ENCODE data around the gene COL12A1. TPM values are rescaled to one million over a fixed set of nuclear protein-coding genes. Genes with fewer than 3 reads are reported as not detected.

COL12A1 gene
- total RNA-seq, 3 donors from 2014 or later: 90.9 to 441 (median 281) TPM

DNA sequence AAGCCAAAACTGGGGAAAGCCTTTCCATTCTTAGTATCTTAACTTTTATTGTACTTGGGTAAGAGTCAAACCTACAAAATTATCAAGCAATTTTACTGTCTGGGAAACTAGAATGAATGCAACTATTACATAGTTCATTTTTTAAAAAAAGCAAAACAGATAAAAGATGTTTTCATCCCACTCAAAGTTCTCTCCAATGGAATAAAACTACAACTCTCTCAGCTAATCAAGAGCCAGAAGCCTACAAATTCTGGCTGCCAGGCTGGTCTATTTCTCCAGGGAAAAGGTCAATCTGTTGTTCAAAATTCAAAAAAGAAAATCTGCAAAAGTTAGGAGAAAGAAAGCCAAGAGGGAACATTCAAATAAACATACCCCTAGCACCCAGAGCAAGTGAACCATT lies 56.2 kb downstream of the COL12A1 start:
- no peaks in the 10 kb centered on the region for H3K36me3 ChIP-seq
- no peaks in the 10 kb centered on the region for H3K9me3 ChIP-seq
- TF ChIP-seq, protein P1, sequence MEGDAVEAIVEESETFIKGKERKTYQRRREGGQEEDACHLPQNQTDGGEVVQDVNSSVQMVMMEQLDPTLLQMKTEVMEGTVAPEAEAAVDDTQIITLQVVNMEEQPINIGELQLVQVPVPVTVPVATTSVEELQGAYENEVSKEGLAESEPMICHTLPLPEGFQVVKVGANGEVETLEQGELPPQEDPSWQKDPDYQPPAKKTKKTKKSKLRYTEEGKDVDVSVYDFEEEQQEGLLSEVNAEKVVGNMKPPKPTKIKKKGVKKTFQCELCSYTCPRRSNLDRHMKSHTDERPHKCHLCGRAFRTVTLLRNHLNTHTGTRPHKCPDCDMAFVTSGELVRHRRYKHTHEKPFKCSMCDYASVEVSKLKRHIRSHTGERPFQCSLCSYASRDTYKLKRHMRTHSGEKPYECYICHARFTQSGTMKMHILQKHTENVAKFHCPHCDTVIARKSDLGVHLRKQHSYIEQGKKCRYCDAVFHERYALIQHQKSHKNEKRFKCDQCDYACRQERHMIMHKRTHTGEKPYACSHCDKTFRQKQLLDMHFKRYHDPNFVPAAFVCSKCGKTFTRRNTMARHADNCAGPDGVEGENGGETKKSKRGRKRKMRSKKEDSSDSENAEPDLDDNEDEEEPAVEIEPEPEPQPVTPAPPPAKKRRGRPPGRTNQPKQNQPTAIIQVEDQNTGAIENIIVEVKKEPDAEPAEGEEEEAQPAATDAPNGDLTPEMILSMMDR (IDR thresholded peaks at IDR 0.05): no peak
- TF ChIP-seq POLR2A (IDR thresholded peaks at IDR 0.05) (no peak), POLR2AphosphoS5 (IDR thresholded peaks at IDR 0.05) (no peak)
- DNase-seq (ENCODE audit: low spot score in 2 of 2): no peak
- no peaks in the 10 kb centered on the region for H3K4me1 ChIP-seq
- no peaks in the 10 kb centered on the region for H3K27me3 ChIP-seq
- H3K4me3 ChIP-seq: no peak overlapping the region
- intact Hi-C loops (cut with DNase I; ENCODE audit: low total_unique reads): no loop called here
- H3K27ac ChIP-seq: no peak overlapping the region

DNA sequence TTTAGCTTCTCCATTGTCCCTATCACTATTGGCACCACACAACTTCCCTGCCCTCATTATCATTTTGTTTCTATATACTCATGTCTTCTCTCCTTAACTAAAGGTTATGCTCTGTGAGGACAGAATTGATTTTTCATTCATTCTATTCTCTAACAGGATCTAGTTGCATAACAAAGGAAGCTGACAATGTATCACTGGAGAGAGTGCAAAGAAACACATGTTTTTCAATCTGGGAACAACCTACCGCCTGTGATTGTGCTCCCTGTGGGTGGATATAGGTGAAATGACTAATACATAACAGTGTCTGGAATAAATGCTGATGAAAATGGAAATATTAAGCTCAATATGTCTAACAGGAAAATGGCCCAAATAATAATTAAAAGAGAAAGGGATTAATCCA lies 56.6 kb downstream of the COL12A1 start:
- TF ChIP-seq, protein P1 (IDR thresholded peaks at IDR 0.05): no peak
- TF ChIP-seq POLR2A (IDR thresholded peaks at IDR 0.05) (no peak), POLR2AphosphoS5 (IDR thresholded peaks at IDR 0.05) (no peak)
- no peak overlapping the region for H3K27ac ChIP-seq
- intact Hi-C loops (cut with DNase I; ENCODE audit: low total_unique reads): no loop called here
- no peak overlapping the region for H3K4me3 ChIP-seq
- H3K9me3 ChIP-seq: no peaks in the 10 kb centered on the region
- no peaks in the 10 kb centered on the region for H3K36me3 ChIP-seq
- H3K27me3 ChIP-seq: no peaks in the 10 kb centered on the region
- no peaks in the 10 kb centered on the region for H3K4me1 ChIP-seq
- no peak for DNase-seq (ENCODE audit: low spot score in 2 of 2)

DNA sequence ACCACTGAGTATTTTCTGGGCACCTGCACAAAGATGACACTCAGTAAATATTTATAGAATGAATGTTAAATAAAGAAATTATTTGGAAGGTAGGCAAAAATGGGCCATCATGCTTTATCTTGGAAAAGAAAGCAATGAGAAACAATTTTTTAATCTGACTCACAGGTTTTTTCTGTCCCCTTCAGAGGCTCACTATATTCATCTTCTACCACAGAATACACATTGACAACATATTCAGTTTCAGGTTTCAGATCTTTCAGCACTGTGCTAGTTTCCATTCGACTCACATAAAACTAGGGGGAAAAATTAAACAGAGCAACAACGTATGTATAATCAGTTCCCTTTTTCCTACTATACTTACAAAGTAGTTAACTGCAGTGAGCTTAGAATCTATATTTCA lies 58.3 kb downstream of the COL12A1 start:
- Histone ChIP-seq H3K4me1 (no peaks in the 10 kb centered on the region), H3K4me3 (no peak overlapping the region), H3K27me3 (no peaks in the 10 kb centered on the region), H3K36me3 (no peaks in the 10 kb centered on the region), H3K27ac (no peak overlapping the region), H3K9me3 (no peaks in the 10 kb centered on the region)
- intact Hi-C loops (cut with DNase I; ENCODE audit: low total_unique reads): no loop called here
- TF ChIP-seq POLR2A (IDR thresholded peaks at IDR 0.05) (no peak), POLR2AphosphoS5 (IDR thresholded peaks at IDR 0.05) (no peak)
- TF ChIP-seq, protein P1 (IDR thresholded peaks at IDR 0.05): no peak
- DNase-seq (ENCODE audit: low spot score in 2 of 2): no peak

DNA sequence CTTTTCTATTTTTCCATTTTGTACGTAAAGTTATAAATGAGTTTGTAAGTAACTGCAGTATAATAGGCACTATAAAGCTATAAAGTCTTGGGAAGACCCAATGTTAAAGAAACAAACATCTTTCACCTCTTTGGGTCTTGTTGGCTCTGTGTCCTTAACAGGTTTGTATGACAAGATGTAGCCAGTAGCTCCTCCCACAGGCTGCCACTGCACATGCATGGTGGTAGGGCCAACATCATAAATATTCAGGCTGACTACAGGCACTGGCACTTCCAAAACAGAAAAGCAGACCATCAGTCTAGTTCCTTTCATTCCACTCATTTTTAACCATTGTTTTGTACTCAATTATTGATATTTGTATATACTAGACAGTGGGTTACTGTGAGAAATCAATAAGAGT lies 59.9 kb downstream of the COL12A1 start:
- H3K36me3 ChIP-seq: no peaks in the 10 kb centered on the region
- intact Hi-C loops (cut with DNase I; ENCODE audit: low total_unique reads): no loop called here
- no peak overlapping the region for H3K4me3 ChIP-seq
- TF ChIP-seq POLR2AphosphoS5 (IDR thresholded peaks at IDR 0.05) (no peak), POLR2A (IDR thresholded peaks at IDR 0.05) (no peak)
- TF ChIP-seq, protein P1 (IDR thresholded peaks at IDR 0.05): no peak
- no peaks in the 10 kb centered on the region for H3K27me3 ChIP-seq
- no peaks in the 10 kb centered on the region for H3K9me3 ChIP-seq
- H3K27ac ChIP-seq: no peak overlapping the region
- H3K4me1 ChIP-seq: no peaks in the 10 kb centered on the region
- DNase-seq (ENCODE audit: low spot score in 2 of 2): no peak

DNA sequence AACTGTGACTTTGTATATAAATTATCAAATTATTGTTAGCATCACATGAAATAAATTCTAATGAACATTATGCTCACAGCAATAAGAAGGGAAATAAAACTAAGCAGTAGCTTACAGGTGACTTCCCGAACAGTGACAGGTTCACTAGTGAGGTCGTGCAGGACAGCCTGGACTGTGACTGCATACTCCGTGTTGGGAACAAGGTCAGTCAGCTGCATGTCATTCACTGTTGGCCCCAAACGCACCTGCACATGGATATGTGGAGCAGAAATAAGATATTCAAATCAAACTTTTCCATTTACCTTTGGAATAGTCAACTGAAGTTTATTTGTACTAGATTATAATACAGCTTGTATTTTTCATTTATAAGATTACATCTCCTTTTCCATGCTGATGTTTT lies 60.6 kb downstream of the COL12A1 start:
- Histone ChIP-seq H3K27ac (no peak overlapping the region), H3K27me3 (no peaks in the 10 kb centered on the region), H3K4me3 (no peak overlapping the region), H3K4me1 (no peaks in the 10 kb centered on the region), H3K9me3 (no peaks in the 10 kb centered on the region), H3K36me3 (no peaks in the 10 kb centered on the region)
- TF ChIP-seq POLR2AphosphoS5 (IDR thresholded peaks at IDR 0.05) (no peak), POLR2A (IDR thresholded peaks at IDR 0.05) (no peak)
- TF ChIP-seq, protein P1 (IDR thresholded peaks at IDR 0.05): no peak
- DNase-seq (ENCODE audit: low spot score in 2 of 2): no peak
- intact Hi-C loops (cut with DNase I; ENCODE audit: low total_unique reads): no loop called here

Data from breast epithelium (tissue), 4 donors.